Measurements from ENCODE around the gene VRK1.

Gene VRK1

GRCh38 chr14:96926001-96926400, 128.8 kb downstream of the VRK1 start:
- no peak for DNase-seq

- DNase-seq = no peak
These were observed 131.7 kb downstream of the VRK1 start for GRCh38 chr14:96928779-96929380.

GRCh38 chr14:96929950-96930349, 132.8 kb downstream of the VRK1 start:
- DNase-seq = no peak

GRCh38 chr14:96930526-96930925, 133.3 kb downstream of the VRK1 start:
- DNase-seq = no peak
